HepG2 (cell line): ENCODE results near the gene CNEP1R1. TPM values are rescaled to one million over a fixed set of nuclear protein-coding genes. Genes with fewer than 3 reads are reported as not detected.

ENCODE experiments used
- FUBP1 ChIP-seq: sonication (generic); formaldehyde crosslinking; IDR thresholded peaks from 2 replicates; pipeline ENCODE4 v1.5.1; 2020; ENCODE audit warnings: missing genetic modification reagents, mild to moderate bottlenecking, borderline replicate concordance
- GTF2F1 ChIP-seq: fragments of 150-350 bp; IDR thresholded peaks from 2 replicates; pipeline ENCODE4 v1.6.1; 2014; ENCODE audit warnings: low read length
- ISL2 ChIP-seq: sonication (generic); formaldehyde crosslinking; IDR thresholded peaks from 2 replicates; pipeline ENCODE4 v1.5.0; 2020; ENCODE audit warnings: missing genetic modification reagents
- JUND ChIP-seq: sonication (generic); formaldehyde crosslinking; IDR thresholded peaks from 2 replicates; pipeline ENCODE4 v1.8.0; 2022; ENCODE audit warnings: mild to moderate bottlenecking, missing genetic modification reagents
- MLXIP ChIP-seq: sonication (generic); formaldehyde crosslinking; IDR thresholded peaks from 2 replicates; pipeline ENCODE4 v1.9.0; 2021; ENCODE audit warnings: missing genetic modification reagents, borderline replicate concordance
- PBX3 ChIP-seq: sonication (generic); formaldehyde crosslinking; IDR thresholded peaks from 2 replicates; pipeline ENCODE4 v1.8.1; 2023; ENCODE audit warnings: missing genetic modification reagents, inconsistent platforms, borderline replicate concordance
- RXRA ChIP-seq: sonication (generic); formaldehyde crosslinking; IDR thresholded peaks from 2 replicates; pipeline ENCODE4 v1.5.1; 2020; ENCODE audit warnings: missing genetic modification reagents
- SAFB2 ChIP-seq: sonication (generic); formaldehyde crosslinking; IDR thresholded peaks from 2 replicates; pipeline ENCODE4 v1.5.1; 2020; ENCODE audit warnings: missing genetic modification reagents, low read depth, mild to moderate bottlenecking, borderline replicate concordance
- TRAFD1 ChIP-seq: sonication (generic); formaldehyde crosslinking; IDR thresholded peaks from 2 replicates; pipeline ENCODE4 v1.5.1; 2020; ENCODE audit warnings: missing genetic modification reagents, mild to moderate bottlenecking, borderline replicate concordance
- YEATS2 ChIP-seq: sonication (generic); formaldehyde crosslinking; IDR thresholded peaks from 2 replicates; pipeline ENCODE4 v1.4.0; 2020; ENCODE audit warnings: missing genetic modification reagents, borderline replicate concordance
- ZNF136 ChIP-seq: sonication (generic); formaldehyde crosslinking; IDR thresholded peaks from 2 replicates; pipeline ENCODE4 v1.8.1; 2022; ENCODE audit warnings: low read depth, mild to moderate bottlenecking, moderate library complexity, missing genetic modification reagents
- ZNF18 ChIP-seq: sonication (generic); formaldehyde crosslinking; IDR thresholded peaks from 2 replicates; pipeline ENCODE4 v1.8.0; 2022; ENCODE audit warnings: mild to moderate bottlenecking, missing genetic modification reagents; ENCODE audit not compliant: insufficient replicate concordance
- ZNF446 ChIP-seq: sonication (generic); formaldehyde crosslinking; IDR thresholded peaks from 2 replicates; pipeline ENCODE4 v1.5.0; 2020; ENCODE audit warnings: mild to moderate bottlenecking, missing genetic modification reagents
- ZNF557 ChIP-seq: sonication (generic); formaldehyde crosslinking; IDR thresholded peaks from 2 replicates; pipeline ENCODE4 v1.4.0; 2020; ENCODE audit warnings: missing genetic modification reagents
- ZNF605 ChIP-seq: sonication (generic); formaldehyde crosslinking; IDR thresholded peaks from 2 replicates; pipeline ENCODE4 v1.8.0; 2022; ENCODE audit warnings: mild to moderate bottlenecking, missing genetic modification reagents
- ZNF678 ChIP-seq: sonication (generic); formaldehyde crosslinking; IDR thresholded peaks from 2 replicates; pipeline ENCODE4 v1.4.0; 2020; ENCODE audit warnings: mild to moderate bottlenecking, missing genetic modification reagents
- ZNF720 ChIP-seq: sonication (generic); formaldehyde crosslinking; IDR thresholded peaks from 2 replicates; pipeline ENCODE4 v1.4.0; 2020; ENCODE audit warnings: missing genetic modification reagents
- ZNF737 ChIP-seq: sonication (generic); formaldehyde crosslinking; IDR thresholded peaks from 2 replicates; pipeline ENCODE4 v1.5.0; 2020; ENCODE audit warnings: missing genetic modification reagents, mild to moderate bottlenecking, borderline replicate concordance
- polyA plus RNA-seq, 8 experiments: library from polyadenylated mRNA; depleted of rRNA in 3 of 8; stranded (reverse) in 7 of 8; unstranded in 1 of 8; fragments of >200 nt; fragmentation: Illumina TruSeq in 4 of 8; extraction: Trizol in 4 of 8; gene quantifications; 2 replicates each; pipeline versions ENCODE4 v1.2.1 to v1.2.3, GENCODE V29; 2011 to 2016; ENCODE audit warnings: low read depth in 4 of 8, missing spikeins in 1 of 8, mixed read lengths in 1 of 8; ENCODE audit not compliant: insufficient read depth in 1 of 8
- total RNA-seq, 5 experiments: library from RNA; depleted of rRNA; stranded (reverse); fragments of >200 nt; fragmentation: Illumina TruSeq; extraction: Trizol; gene quantifications; 2 replicates each; pipeline ENCODE4 v1.2.3, GENCODE V29; 2016; ENCODE audit warnings: low read depth in 1 of 5

The CNEP1R1 gene
- total and polyA plus RNA-seq, 2 of the 13 experiments (the other 11 are each of a cell fraction or from before 2014, with no cell fraction given) = 23.6 to 26.8 TPM

- peak; percentile 55; the same call in 1 of the 2 replicates for TF ChIP-seq PBX3 (CRISPR knock-in tag)
- TF ChIP-seq ZNF737 (CRISPR knock-in tag) = 0 out of 2 replicates have a peak, but pooled peaks have one; percentile 77
- TF ChIP-seq ZNF136 (CRISPR knock-in tag) = no peak
- 0 out of 2 replicates have a peak, but pooled peaks have one; percentile 42 for TF ChIP-seq ZNF605 (CRISPR knock-in tag)
- peak; percentile 48 for TF ChIP-seq ISL2 (CRISPR knock-in tag)
- no peak for TF ChIP-seq GTF2F1
- TF ChIP-seq ZNF18 = no peak
- no peak for TF ChIP-seq TRAFD1 (CRISPR knock-in tag)
- TF ChIP-seq ZNF678 = no peak
- TF ChIP-seq FUBP1 (CRISPR knock-in tag) = no peak
- TF ChIP-seq ZNF446 (CRISPR knock-in tag) = peak; percentile 87; the same call in 1 of the 2 replicates
- TF ChIP-seq ZNF557 (CRISPR knock-in tag) = 0 out of 2 replicates have a peak, but pooled peaks have one; percentile 63
- peak; percentile 75 for TF ChIP-seq RXRA (CRISPR knock-in tag)
- peak; percentile 76 for TF ChIP-seq YEATS2
- TF ChIP-seq JUND (CRISPR knock-in tag) = peak; percentile 60; the same call in 1 of the 2 replicates
- no peak for TF ChIP-seq MLXIP
- TF ChIP-seq SAFB2 = peak; percentile 90; the same call in 1 of the 2 replicates
- 0 out of 2 replicates have a peak, but pooled peaks have one; percentile 54 for TF ChIP-seq ZNF720 (CRISPR knock-in tag)
Measured at GRCh38 chr16:50065624-50066481, 40.8 kb downstream of the CNEP1R1 start, which contains the start of gene HEATR3 (continued).
